HepG2 (cell line): ENCODE data around the gene CA11. TPM values are rescaled to one million over a fixed set of nuclear protein-coding genes. Genes with fewer than 3 reads are reported as not detected.

Experiments used
- ATAC-seq: fragments of 200-7000 bp; cut with Tn5 transposase; 3 replicates; pipeline ENCODE4 v1.9.1; 2020; ENCODE audit warnings: mild to moderate bottlenecking, moderate library complexity
- BruUV-seq: library from RNA; stranded (reverse); fragments of 400-500 nt; replicated peaks from 2 replicates; lab custom pipeline; 2021; lab: Mats Ljungman, UMichigan
- CTCF ChIA-PET: fragments of 300-600 bp; formaldehyde crosslinking; extraction: SDS; loops from one replicate; lab custom pipeline; 2021; ENCODE audit warnings: low total read pairs, inconsistent platforms, low intra/inter-chr PET ratio; lab: Yijun Ruan, JAX
- POLR2A ChIA-PET: fragments of 350-600 bp; sonication (Branson Sonifier 250); formaldehyde crosslinking; loops from one replicate; lab custom pipeline; 2020; ENCODE audit warnings: antibody characterized with exemption, inconsistent platforms; lab: Yijun Ruan, JAX
- DNase-seq: peaks from one replicate; pipeline ENCODE4 v3.0.0-alpha.2; 2015; ENCODE audit warnings: low spot score
- FAIRE-seq: peaks from 3 replicates; lab custom pipeline; 2011; peaks lifted over from hg19 to GRCh38; lab: Jason Lieb, UNC
- H2AFZ ChIP-seq: one replicate; pipeline ENCODE4 v1.6.1; 2011; ENCODE audit warnings: low read length, inconsistent platforms
- H3K27ac ChIP-seq: fragments of 300-600 bp; 3 replicates; pipeline ENCODE4 v1.8.0; 2011; ENCODE audit warnings: mixed run types, mild to moderate bottlenecking, mixed read lengths, low read length, inconsistent platforms; ENCODE audit not compliant: insufficient read depth; ENCODE audit errors: extremely low read length
- H3K27me3 ChIP-seq, 2 experiments: fragments of 200-600 bp in 1 of 2; 2 replicates in 1 of 2; 3 replicates in 1 of 2; pipeline versions ENCODE4 v1.6.0 to v1.8.0; 2011; ENCODE audit warnings: low read length in 2 of 2, mild to moderate bottlenecking in 2 of 2, moderate library complexity in 2 of 2, inconsistent platforms in 1 of 2; ENCODE audit not compliant: insufficient read depth in 2 of 2, control insufficient read depth in 1 of 2
- H3K36me3 ChIP-seq, 2 experiments: fragments of 200-600 bp in 1 of 2; replicated peaks in 1 of 2; 2 replicates in 1 of 2; 3 replicates in 1 of 2; pipeline versions ENCODE4 v1.5.1 to v1.8.0; 2011; ENCODE audit warnings: low read length in 2 of 2, inconsistent platforms in 1 of 2; ENCODE audit not compliant: insufficient read depth in 2 of 2, control insufficient read depth in 1 of 2
- H3K4me1 ChIP-seq: 2 replicates; pipeline ENCODE4 v1.5.1; 2012; ENCODE audit warnings: low read length, inconsistent platforms; ENCODE audit not compliant: insufficient read depth
- H3K4me2 ChIP-seq: 2 replicates; pipeline ENCODE4 v1.6.0; 2011; ENCODE audit warnings: low read depth, low read length, inconsistent platforms
- H3K4me3 ChIP-seq, 3 experiments: fragments of 200-600 bp in 1 of 3; sonication (generic), shearing (Covaris generic) in 1 of 3; replicated peaks in 1 of 3; 2 replicates each; pipeline ENCODE4 v1.5.1; 2011 to 2016; ENCODE audit warnings: low read length in 3 of 3, inconsistent platforms in 2 of 3, low read depth in 2 of 3, mild to moderate bottlenecking in 2 of 3, control low read depth in 1 of 3, mixed read lengths in 1 of 3; ENCODE audit not compliant: insufficient read depth in 1 of 3
- H3K79me2 ChIP-seq: one replicate; pipeline ENCODE4 v1.6.1; 2011; ENCODE audit warnings: low read length, inconsistent platforms; ENCODE audit not compliant: insufficient read depth
- H3K9ac ChIP-seq: 2 replicates; pipeline ENCODE4 v1.6.0; 2011; ENCODE audit warnings: mild to moderate bottlenecking, low read depth, low read length, inconsistent platforms; ENCODE audit not compliant: insufficient read depth
- H3K9me3 ChIP-seq: 2 replicates; pipeline ENCODE4 v1.5.1; 2012; ENCODE audit warnings: mild to moderate bottlenecking, low read length
- H4K20me1 ChIP-seq: 2 replicates; pipeline ENCODE4 v1.6.0; 2011; ENCODE audit warnings: inconsistent platforms, mild to moderate bottlenecking, low read length, moderate library complexity; ENCODE audit not compliant: insufficient read depth
- ATF7 ChIP-seq, 2 experiments: fragments of 450-650 bp in 1 of 2; sonication (generic) in 1 of 2; formaldehyde crosslinking in 1 of 2; IDR thresholded peaks; 2 replicates each; pipeline versions ENCODE4 v1.4.0 to v1.6.1; 2016 to 2020; ENCODE audit warnings: antibody characterized with exemption in 1 of 2, mild to moderate bottlenecking in 1 of 2, missing genetic modification reagents in 1 of 2
- DNMT1 ChIP-seq: sonication (generic); formaldehyde crosslinking; IDR thresholded peaks from 2 replicates; pipeline ENCODE4 v1.5.1; 2020; ENCODE audit warnings: mild to moderate bottlenecking, missing genetic modification reagents
- ETV5 ChIP-seq: IDR thresholded peaks from 2 replicates; pipeline ENCODE4 v1.6.1; 2018; ENCODE audit warnings: missing biosample characterization, missing genetic modification reagents, inconsistent platforms, borderline replicate concordance
- FLYWCH1 ChIP-seq: sonication (generic); formaldehyde crosslinking; IDR thresholded peaks from 2 replicates; pipeline ENCODE4 v1.8.1; 2023; ENCODE audit warnings: mild to moderate bottlenecking, missing genetic modification reagents
- HDAC1 ChIP-seq: sonication (generic); formaldehyde crosslinking; IDR thresholded peaks from 2 replicates; pipeline ENCODE4 v1.5.1; 2020; ENCODE audit warnings: mild to moderate bottlenecking, missing genetic modification reagents
- HNRNPUL1 ChIP-seq: fragments of 200-400 bp; formaldehyde crosslinking; IDR thresholded peaks from 2 replicates; pipeline ENCODE4 v1.6.1; 2017; ENCODE audit warnings: low read depth, mild to moderate bottlenecking, low read length, moderate library complexity
- MED1 ChIP-seq: sonication (generic); formaldehyde crosslinking; IDR thresholded peaks from 2 replicates; pipeline ENCODE4 v1.4.0; 2020; ENCODE audit warnings: missing genetic modification reagents
- NR3C1 ChIP-seq: sonication (generic); formaldehyde crosslinking; IDR thresholded peaks from 2 replicates; pipeline ENCODE4 v1.4.0; 2020; ENCODE audit warnings: missing genetic modification reagents
- PLRG1 ChIP-seq: fragments of 450-650 bp; conservative IDR thresholded peaks from 2 replicates; pipeline ENCODE4 v1.6.1; 2016
- SCMH1 ChIP-seq: sonication (generic); formaldehyde crosslinking; IDR thresholded peaks from 2 replicates; pipeline ENCODE4 v1.9.0; 2021; ENCODE audit warnings: missing genetic modification reagents, mild to moderate bottlenecking, borderline replicate concordance
- WGBS: methylation state at CpG from one replicate; pipeline ENCODE4 v1.1.6; 2017; ENCODE audit warnings: low lambda C conversion rate; 5-methylcytosine and 5-hydroxymethylcytosine counted together
- in situ Hi-C: cut with HindIII; loops from 2 replicates; pipeline ENCODE4 v1.10.0; 2017; ENCODE audit warnings: low pct_unique_long_range_greater_than_20kb; ENCODE audit not compliant: extremely low pct_ligation_motif_present
- intact Hi-C: fragments of 100-400 bp; cut with micrococcal nuclease; formaldehyde crosslinking; loops from one replicate; pipeline ENCODE4 v1.10.0; 2022; ENCODE audit not compliant: unreplicated experiment
- polyA plus RNA-seq, 8 experiments: library from polyadenylated mRNA; depleted of rRNA in 3 of 8; stranded (reverse) in 7 of 8; unstranded in 1 of 8; fragments of >200 nt; fragmentation: Illumina TruSeq in 4 of 8; extraction: Trizol in 4 of 8; gene quantifications; 2 replicates each; pipeline versions ENCODE4 v1.2.1 to v1.2.3, GENCODE V29; 2011 to 2016; ENCODE audit warnings: low read depth in 4 of 8, missing spikeins in 1 of 8, mixed read lengths in 1 of 8; ENCODE audit not compliant: insufficient read depth in 1 of 8
- total RNA-seq, 5 experiments: library from RNA; depleted of rRNA; stranded (reverse); fragments of >200 nt; fragmentation: Illumina TruSeq; extraction: Trizol; gene quantifications; 2 replicates each; pipeline ENCODE4 v1.2.3, GENCODE V29; 2016; ENCODE audit warnings: low read depth in 1 of 5
- TF ChIP-seq, protein P1 (sequence below): sonication (generic); formaldehyde crosslinking; IDR thresholded peaks from 2 replicates; pipeline ENCODE4 v1.8.0; 2022; ENCODE audit warnings: mild to moderate bottlenecking, missing genetic modification reagents, borderline replicate concordance
- TF ChIP-seq, protein P2 (sequence below): IDR thresholded peaks from 2 replicates; pipeline ENCODE4 v1.6.1; 2012; ENCODE audit warnings: low read length, improper control_type of control experiment
- TF ChIP-seq, protein P3 (sequence below): sonication (generic); formaldehyde crosslinking; conservative IDR thresholded peaks from 2 replicates; pipeline ENCODE4 v1.8.0; 2022; ENCODE audit warnings: missing genetic modification reagents
- TF ChIP-seq, protein P4 (sequence below): sonication (generic); formaldehyde crosslinking; conservative IDR thresholded peaks from 2 replicates; pipeline ENCODE4 v1.8.0; 2022; ENCODE audit warnings: mild to moderate bottlenecking, moderate library complexity, missing genetic modification reagents

Gene CA11
- total and polyA plus RNA-seq, 2 of the 13 experiments (the other 11 are each of a cell fraction or from before 2014, with no cell fraction given), result 0.41 to 0.58 TPM

DNA sequence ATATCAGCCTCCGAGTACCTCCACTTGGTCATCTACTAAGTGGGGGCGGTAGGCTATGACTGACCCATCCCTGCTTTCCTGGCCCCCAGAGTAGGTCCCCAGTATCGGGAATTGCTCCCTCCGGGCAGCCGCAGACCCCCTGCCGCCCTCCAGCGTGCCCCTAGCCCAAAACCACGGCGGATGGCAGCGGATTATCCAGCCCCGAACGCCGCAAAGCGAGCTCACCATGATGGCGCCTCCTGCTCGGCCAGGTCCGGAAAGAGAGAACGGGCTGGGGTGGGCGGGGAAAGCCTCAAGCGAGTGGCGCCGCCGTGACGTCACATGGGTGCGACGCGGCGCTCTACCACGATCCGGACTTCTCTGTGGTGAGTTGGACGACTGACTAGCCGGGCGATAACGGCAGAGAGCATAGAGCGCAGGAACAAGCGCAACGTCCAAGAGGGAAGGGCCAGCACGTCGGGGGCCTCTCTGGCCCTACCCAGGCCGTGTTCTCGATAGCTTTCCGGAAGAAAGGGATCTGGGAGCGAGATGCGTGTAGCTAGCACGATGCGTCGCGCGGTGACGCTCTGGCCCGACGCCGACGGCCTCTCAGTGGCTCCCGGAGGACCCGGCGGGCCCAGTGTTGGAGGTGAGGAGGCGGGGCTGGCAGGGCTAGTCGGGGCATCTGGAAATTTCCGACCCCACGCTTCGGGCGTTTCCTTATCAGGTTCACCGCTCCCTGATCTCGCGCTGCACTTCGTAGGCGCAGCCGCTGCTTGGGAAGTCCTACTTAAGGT is 26.9 kb downstream of the CA11 start, which contains the start of the genes RPL18 and SPHK2:
RPL18 (minus strand) TSS at position 263 of the 776 bp plus-strand sequence; CDS start at position 228, 35 bp downstream.
SPHK2 (plus strand) TSS at position 591 of the 776 bp plus-strand sequence. CDS start 1,009 bp downstream, outside the sequence.
- POLR2A ChIA-PET, result interaction anchor here (0.6 to 1.6 kb wide), 41 partner anchors 9 to 1023 kb away, joined by 3 to 61 read pairs (median 5); partner anchors contain the start of genes CA11, DBP, NUCB1 and SCAF1
- FAIRE-seq, result peak; percentile 95
- H4K20me1 ChIP-seq, result peaks cover 38% of the 10 kb centered on the region
- no peaks in the 10 kb centered on the region for H3K9me3 ChIP-seq
- peaks cover 33% of the 10 kb centered on the region for H3K79me2 ChIP-seq
- in situ Hi-C loops, result no loop called here
- ATAC-seq, result peak; percentile 87
- peak within 1 kb of the TSS; percentile 89 to 99 (median 89) for H3K4me3 ChIP-seq
- peak within 1 kb of the TSS; percentile 93 for H3K4me2 ChIP-seq
- peaks cover 51% of the 10 kb centered on the region for H3K4me1 ChIP-seq
- WGBS, result 0% methylated on average over 11 of the region's 69 CpGs
- DNase-seq, result peak; percentile 99
- no peak within 1 kb of the TSS for H2AFZ ChIP-seq
- H3K36me3 ChIP-seq, result peaks cover 15 to 28% of the 10 kb centered on the region in 2 experiments
- CTCF ChIA-PET, result no interaction called here
- peak within 1 kb of the TSS; percentile 96 for H3K9ac ChIP-seq
- H3K27ac ChIP-seq, result peak within 1 kb of the TSS; percentile 76
- no TSS peak for BruUV-seq
- H3K27me3 ChIP-seq, result no peaks in the 10 kb centered on the region; a peak in 1 of 5 replicates
- intact Hi-C loops, result loop anchor here (2.0 kb wide), 1 partner anchor 16 kb away; no protein-coding TSS in a partner anchor
- peak; percentile 87 for TF ChIP-seq MED1 (CRISPR knock-in tag)
- TF ChIP-seq, protein P1, sequence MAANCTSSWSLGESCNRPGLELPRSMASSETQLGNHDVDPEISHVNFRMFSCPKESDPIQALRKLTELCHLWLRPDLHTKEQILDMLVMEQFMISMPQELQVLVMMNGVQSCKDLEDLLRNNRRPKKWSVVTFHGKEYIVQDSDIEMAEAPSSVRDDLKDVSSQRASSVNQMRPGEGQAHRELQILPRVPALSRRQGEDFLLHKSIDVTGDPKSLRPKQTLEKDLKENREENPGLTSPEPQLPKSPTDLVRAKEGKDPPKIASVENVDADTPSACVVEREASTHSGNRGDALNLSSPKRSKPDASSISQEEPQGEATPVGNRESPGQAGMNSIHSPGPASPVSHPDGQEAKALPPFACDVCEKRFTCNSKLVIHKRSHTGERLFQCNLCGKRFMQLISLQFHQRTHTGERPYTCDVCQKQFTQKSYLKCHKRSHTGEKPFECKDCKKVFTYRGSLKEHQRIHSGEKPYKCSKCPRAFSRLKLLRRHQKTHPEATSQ, result no peak
- TF ChIP-seq HNRNPUL1, result no peak
- TF ChIP-seq, protein P2, sequence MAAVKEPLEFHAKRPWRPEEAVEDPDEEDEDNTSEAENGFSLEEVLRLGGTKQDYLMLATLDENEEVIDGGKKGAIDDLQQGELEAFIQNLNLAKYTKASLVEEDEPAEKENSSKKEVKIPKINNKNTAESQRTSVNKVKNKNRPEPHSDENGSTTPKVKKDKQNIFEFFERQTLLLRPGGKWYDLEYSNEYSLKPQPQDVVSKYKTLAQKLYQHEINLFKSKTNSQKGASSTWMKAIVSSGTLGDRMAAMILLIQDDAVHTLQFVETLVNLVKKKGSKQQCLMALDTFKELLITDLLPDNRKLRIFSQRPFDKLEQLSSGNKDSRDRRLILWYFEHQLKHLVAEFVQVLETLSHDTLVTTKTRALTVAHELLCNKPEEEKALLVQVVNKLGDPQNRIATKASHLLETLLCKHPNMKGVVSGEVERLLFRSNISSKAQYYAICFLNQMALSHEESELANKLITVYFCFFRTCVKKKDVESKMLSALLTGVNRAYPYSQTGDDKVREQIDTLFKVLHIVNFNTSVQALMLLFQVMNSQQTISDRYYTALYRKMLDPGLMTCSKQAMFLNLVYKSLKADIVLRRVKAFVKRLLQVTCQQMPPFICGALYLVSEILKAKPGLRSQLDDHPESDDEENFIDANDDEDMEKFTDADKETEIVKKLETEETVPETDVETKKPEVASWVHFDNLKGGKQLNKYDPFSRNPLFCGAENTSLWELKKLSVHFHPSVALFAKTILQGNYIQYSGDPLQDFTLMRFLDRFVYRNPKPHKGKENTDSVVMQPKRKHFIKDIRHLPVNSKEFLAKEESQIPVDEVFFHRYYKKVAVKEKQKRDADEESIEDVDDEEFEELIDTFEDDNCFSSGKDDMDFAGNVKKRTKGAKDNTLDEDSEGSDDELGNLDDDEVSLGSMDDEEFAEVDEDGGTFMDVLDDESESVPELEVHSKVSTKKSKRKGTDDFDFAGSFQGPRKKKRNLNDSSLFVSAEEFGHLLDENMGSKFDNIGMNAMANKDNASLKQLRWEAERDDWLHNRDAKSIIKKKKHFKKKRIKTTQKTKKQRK, result no peak
- 0 out of 2 replicates have a peak, but pooled peaks have one; percentile 65 for TF ChIP-seq DNMT1 (CRISPR knock-in tag)
- TF ChIP-seq HDAC1, result peak; percentile 97
- no peak for TF ChIP-seq SCMH1 (CRISPR knock-in tag)
- TF ChIP-seq, protein P3, sequence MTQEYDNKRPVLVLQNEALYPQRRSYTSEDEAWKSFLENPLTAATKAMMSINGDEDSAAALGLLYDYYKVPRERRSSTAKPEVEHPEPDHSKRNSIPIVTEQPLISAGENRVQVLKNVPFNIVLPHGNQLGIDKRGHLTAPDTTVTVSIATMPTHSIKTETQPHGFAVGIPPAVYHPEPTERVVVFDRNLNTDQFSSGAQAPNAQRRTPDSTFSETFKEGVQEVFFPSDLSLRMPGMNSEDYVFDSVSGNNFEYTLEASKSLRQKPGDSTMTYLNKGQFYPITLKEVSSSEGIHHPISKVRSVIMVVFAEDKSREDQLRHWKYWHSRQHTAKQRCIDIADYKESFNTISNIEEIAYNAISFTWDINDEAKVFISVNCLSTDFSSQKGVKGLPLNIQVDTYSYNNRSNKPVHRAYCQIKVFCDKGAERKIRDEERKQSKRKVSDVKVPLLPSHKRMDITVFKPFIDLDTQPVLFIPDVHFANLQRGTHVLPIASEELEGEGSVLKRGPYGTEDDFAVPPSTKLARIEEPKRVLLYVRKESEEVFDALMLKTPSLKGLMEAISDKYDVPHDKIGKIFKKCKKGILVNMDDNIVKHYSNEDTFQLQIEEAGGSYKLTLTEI (CRISPR knock-in tag), result no peak
- peak; percentile 93 for TF ChIP-seq ETV5 (CRISPR knock-in tag)
- no peak for TF ChIP-seq NR3C1 (CRISPR knock-in tag)
- TF ChIP-seq ATF7 (IDR thresholded peaks at IDR 0.05), result peak; percentile 73
- peak; percentile 93 for TF ChIP-seq ATF7 (CRISPR knock-in tag; IDR thresholded peaks at IDR 0.05)
- TF ChIP-seq FLYWCH1, result no peak
- TF ChIP-seq, protein P4, sequence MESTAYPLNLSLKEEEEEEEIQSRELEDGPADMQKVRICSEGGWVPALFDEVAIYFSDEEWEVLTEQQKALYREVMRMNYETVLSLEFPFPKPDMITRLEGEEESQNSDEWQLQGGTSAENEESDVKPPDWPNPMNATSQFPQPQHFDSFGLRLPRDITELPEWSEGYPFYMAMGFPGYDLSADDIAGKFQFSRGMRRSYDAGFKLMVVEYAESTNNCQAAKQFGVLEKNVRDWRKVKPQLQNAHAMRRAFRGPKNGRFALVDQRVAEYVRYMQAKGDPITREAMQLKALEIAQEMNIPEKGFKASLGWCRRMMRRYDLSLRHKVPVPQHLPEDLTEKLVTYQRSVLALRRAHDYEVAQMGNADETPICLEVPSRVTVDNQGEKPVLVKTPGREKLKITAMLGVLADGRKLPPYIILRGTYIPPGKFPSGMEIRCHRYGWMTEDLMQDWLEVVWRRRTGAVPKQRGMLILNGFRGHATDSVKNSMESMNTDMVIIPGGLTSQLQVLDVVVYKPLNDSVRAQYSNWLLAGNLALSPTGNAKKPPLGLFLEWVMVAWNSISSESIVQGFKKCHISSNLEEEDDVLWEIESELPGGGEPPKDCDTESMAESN (CRISPR knock-in tag), result peak; percentile 97
- no peak for TF ChIP-seq PLRG1
